GM19239 (cell line): Measurements from ENCODE around the gene CKAP2L.

Source experiments
- DNase-seq: peaks from one replicate; pipeline ENCODE4 v3.0.0; 2011; ENCODE audit warnings: low spot score; ENCODE audit not compliant: insufficient read length
- FAIRE-seq: peaks from 2 replicates; lab custom pipeline; 2011; peaks lifted over from hg19 to GRCh38; lab: Jason Lieb, UNC

CKAP2L gene

DNA sequence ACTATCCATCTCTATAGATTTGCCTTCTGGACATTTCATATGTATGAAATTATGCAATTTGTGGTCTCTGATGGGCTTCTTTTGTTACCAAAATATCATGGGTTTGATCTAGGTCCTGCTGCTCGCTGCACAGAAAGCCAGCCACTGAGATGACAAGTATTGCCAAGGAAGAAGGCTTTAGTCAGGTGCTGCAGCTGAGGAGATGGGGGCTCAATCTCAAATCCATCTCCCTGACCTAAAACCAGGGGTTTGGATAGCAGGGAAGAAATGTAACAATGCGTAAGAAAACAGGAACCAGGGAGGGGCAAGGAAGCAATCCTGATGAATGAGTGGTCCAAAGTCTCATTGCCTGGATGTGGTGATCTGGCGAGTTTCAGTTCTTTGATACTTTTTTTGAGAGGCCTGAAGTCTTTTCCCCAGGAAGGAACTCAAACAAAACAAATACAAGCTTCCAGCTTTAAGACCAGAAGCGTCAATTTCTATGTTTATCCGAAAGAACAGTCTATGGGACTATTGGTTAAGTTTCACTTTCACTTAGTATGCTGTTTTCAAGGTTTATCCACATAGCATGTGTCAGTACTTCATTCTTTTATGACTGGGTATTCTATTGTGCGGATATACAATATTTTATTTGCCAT lies 3.4 kb upstream of the CKAP2L start:
- DNase-seq, result no peak
- no peak for FAIRE-seq

DNA sequence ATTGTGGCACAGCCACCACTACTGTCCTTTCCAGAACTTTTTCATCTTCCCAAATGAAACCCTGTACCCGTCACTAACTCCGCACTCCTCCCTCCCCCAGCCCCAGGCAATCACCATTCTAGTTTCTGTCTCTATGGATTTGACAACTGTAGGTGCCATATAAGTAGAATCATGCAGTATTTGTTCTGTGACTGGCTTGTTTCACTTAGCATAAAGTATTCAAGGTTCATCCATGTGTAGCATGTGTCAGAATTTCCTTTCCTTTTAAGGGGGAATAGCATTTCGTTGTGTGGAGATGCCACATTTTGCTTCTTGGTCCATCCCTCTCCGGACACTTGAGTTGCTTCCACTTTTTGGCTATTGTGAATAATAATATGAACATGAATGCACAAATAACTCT lies 842 bp upstream of the CKAP2L start:
- FAIRE-seq, result peak; percentile 53
- DNase-seq, result no peak

GRCh38 chr2:112762276-112762675 lies 2.1 kb downstream of the CKAP2L start:
- no peak for FAIRE-seq
- DNase-seq, result no peak

- DNase-seq (no peak), FAIRE-seq (no peak)
Observed at GRCh38 chr2:112760149-112760548, 4.3 kb downstream of the CKAP2L start.

GRCh38 chr2:112758711-112759110 lies 5.7 kb downstream of the CKAP2L start:
- DNase-seq (no peak), FAIRE-seq (no peak)

GRCh38 chr2:112757265-112757664 lies 7.1 kb downstream of the CKAP2L start:
- no peak for DNase-seq
- no peak for FAIRE-seq

GRCh38 chr2:112756207-112756606 lies 8.2 kb downstream of the CKAP2L start:
- DNase-seq (no peak), FAIRE-seq (no peak)

DNA sequence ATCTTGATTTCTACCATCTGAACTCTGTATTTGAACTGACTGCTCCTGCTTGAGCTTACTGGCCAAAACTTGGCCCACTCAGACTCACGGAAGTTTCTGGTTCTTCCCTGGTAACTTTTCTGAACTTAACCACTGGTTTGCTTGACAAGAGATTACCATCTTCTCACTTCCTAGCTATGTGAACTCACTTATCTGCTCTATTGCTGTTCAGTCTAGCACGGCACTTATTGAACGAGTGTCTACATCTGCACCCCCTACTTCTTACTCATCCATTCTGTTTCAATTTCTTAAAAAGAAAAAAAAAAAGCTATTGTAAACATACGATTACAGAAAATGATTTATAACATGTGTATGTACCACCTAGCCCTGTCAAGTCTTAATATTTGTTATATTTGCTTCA lies 9.0 kb downstream of the CKAP2L start:
- DNase-seq, result no peak
- FAIRE-seq, result no peak

DNA sequence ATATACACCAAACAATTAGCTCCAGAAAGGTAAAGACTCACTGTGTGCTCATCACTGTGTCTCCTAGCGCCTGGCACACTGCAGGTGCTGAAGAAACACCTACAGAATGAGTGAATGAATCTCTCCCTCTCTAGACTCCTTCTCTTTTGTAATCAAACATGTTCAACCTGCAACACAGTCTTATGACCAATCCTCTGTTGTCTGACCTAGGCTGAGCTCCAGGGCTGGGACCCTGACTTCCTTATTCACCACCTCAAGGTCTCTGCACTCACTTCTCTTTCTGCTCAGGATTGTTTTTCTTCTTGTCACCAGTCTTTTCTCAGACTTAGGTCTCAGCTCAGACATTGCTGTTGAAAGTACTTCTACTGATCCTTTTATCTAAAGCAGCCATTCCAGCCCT lies 9.8 kb downstream of the CKAP2L start:
- no peak for FAIRE-seq
- DNase-seq, result no peak

- FAIRE-seq (no peak), DNase-seq (no peak)
Observed at GRCh38 chr2:112752667-112753066, 11.7 kb downstream of the CKAP2L start.

DNA sequence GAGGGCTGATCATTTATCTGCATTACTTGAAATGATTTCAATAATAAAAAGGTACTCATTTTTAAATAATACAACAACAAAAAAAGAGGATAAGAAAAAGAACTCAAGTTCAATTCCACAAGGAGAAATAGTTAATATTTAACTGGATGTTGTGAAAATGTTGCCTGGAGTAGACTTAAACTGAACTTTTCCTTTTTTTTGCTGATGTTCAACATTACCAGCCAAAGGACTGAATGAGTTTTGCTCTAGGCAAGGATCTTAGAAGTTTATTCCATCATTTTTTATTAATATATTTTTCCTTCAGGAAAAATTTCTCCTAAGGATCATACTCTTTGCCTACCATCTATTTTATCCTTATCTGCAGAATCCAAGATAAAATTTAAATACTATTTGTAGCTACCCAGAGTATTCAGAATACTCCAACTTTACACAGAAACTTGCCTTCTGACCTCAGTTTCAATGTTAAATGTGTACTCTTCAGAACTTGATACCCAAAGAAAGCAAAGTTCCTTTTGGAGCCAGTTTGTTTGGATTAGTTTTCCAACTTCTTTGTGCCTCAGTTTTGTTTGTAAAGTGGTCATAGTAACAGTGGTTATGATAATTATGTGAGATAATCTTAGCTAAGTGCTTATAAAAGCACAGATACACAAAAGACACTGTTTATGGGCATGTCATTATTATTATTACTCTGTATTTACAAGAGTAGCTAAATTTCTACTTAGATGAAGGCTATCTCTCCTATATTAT lies 12.8 kb downstream of the CKAP2L start:
- no peak for DNase-seq
- no peak for FAIRE-seq

GRCh38 chr2:112750560-112750843 lies 13.9 kb downstream of the CKAP2L start:
- no peak for FAIRE-seq
- no peak for DNase-seq

- FAIRE-seq, result peak; percentile 94
- DNase-seq, result peak; percentile 60
Observed at GRCh38 chr2:112749755-112750559, 14.5 kb downstream of the CKAP2L start.

DNA sequence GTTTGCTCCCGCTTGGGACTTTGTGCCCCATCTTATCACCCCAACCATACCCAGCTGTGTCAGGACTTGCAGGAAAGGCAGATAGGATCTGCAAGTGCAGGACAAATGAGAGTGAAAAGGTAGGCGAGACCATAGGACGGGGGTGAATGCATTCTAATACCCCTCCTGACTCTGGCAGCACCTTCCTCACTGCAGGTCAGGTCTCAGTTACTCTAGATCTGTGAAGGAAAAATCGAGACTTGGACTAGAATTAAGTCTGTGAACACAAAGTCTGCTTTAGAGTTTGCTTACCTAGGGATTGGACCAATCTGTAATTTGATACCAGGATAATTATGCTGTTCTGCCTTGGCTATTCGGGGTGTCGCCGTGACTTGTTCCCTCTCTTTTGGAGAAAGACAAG lies 23.9 kb downstream of the CKAP2L start:
- FAIRE-seq, result no peak

GRCh38 chr2:112737542-112738232 lies 26.7 kb downstream of the CKAP2L start:
- FAIRE-seq (no peak), DNase-seq (no peak)

More for the DNA sequence above, 23.9 kb downstream of the CKAP2L start:
- DNase-seq, result no peak

DNA sequence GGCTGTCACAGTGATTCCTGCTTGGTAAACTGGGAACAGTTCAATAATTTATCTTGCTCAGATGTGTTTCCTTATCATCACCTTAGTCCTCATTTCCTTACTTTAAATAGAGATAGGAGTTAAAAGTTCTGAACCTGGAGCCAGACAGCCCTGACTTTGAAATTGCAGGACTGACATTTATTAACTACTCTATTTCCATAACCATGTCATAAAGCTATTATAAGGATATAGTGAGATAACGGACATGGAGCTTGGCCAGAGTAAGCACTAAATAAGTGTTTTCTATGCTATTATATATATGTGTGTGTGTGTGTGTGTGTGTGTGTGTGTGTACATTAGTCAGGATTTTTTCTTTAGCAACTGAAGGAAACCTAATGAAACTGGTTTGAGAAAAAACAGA lies 30.5 kb downstream of the CKAP2L start:
- DNase-seq (no peak), FAIRE-seq (no peak)

- DNase-seq, result no peak
- FAIRE-seq, result no peak
Observed at GRCh38 chr2:112733456-112733855, 31.0 kb downstream of the CKAP2L start.

DNA sequence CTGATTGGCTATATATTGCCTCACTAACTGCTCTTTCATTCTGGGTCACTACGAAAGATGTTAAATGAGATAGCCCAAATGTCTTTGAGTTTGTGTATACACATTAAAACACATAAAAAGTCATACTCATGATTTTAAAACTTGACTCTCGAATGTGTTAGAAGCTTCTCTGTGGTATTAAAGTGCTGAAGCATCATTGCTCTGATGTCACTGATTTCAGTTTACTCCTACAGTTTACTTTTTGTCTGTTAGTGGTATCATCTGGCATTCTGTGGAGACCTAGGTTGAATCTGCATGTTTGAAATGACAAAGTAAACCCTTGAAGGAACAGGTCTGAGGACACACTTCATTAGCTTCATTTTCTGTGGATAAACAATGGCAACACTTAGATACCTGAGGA lies 32.9 kb downstream of the CKAP2L start:
- DNase-seq (no peak), FAIRE-seq (no peak)

- no peak for FAIRE-seq
- no peak for DNase-seq
Observed at GRCh38 chr2:112730791-112731190, 33.6 kb downstream of the CKAP2L start.

GRCh38 chr2:112730216-112730615 lies 34.2 kb downstream of the CKAP2L start:
- FAIRE-seq (no peak), DNase-seq (no peak)
